GM19324 (cell line): Measurements from ENCODE around the gene TRAPPC4.
"Not testable (repeated sequence)": the region's sequence is repeated elsewhere in the genome, so short reads cannot be mapped to it uniquely, and the experiment has no call there.

Source experiments
- ATAC-seq: cut with Tn5 transposase; IDR thresholded peaks from one replicate; pipeline ENCODE4 v1.9.1; 2021; ENCODE audit warnings: mild to moderate bottlenecking, moderate library complexity; ENCODE audit not compliant: unreplicated experiment, low FRiP score

TRAPPC4 gene

DNA sequence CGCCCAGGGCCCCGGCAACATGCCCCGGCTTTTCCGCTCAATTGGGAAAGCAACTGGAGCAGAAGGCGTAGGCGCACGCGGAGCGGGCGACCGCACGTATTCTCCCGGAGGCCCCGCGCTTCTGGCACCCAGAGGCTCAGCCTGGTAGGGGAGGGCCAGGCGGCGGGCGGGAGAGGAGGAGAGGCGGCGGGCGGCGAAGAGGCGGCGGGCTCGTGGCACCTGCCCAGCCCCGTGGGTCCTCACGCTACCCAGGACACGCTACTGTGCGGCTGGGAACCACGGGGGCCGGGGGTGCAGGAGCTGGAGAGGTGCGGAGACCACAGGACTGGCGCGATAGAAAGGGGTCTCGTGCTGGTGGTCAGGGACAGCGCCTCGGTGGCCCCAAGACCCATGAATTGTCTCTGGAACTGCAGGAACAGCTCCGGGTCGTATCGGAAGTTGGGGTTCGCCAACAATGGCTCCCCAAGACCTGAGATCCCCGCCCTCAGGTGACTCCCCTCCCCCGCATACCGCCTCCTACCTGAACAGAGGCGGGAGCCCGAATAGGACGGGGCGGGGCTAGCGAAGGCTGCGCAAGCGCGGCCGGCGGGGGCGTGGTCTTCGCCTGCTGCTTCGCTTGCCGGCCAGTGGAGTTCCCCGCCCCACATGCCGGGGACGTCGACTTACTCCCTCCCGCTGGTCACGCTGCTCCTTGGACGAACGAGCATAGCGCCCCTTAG lies 11.9 kb downstream of the TRAPPC4 start, which contains the start of gene SLC37A4:
TSS of gene SLC37A4 (minus strand) at position 549 of the 719 bp plus-strand sequence.
- ATAC-seq, result peak; percentile 86

DNA sequence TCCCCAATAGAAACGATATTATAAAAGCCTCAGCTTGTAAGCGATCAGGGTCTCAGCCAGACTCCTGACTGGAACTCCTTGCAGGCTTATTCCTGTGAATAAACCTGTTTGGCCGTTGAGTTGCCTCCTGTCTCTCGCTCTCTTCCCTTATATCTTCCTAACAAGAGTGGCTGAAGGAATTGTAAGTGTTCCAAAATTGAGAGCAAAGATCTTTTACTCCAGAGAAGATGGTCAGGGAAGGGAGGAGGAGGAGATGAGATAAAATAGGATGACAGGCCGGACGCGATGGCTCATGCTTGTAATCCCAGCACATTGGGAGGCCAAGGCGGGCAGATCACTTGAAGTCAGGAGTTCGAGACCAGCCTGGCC lies 13.3 kb downstream of the TRAPPC4 start:
- no peak for ATAC-seq

DNA sequence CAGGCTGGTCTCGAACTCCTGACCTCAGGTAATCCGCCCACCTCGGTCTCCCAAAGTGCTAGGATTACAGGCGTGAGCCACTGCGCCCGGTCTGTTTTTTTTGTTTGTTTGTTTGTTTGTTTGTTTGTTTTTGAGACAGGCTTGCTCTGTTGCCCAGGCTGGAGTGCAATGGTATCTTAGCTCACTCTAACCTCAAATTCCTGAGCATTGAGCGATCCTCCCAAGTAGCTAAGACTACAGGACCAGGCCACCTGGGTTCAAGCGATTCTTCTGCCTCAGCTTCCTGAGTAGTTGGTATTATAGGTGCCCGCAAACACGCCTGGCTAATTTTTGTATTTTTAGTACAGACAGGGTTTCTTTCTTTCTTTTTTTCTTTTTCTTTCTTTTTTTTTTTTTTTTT lies 14.9 kb downstream of the TRAPPC4 start:
- ATAC-seq, result not testable (repeated sequence)

DNA sequence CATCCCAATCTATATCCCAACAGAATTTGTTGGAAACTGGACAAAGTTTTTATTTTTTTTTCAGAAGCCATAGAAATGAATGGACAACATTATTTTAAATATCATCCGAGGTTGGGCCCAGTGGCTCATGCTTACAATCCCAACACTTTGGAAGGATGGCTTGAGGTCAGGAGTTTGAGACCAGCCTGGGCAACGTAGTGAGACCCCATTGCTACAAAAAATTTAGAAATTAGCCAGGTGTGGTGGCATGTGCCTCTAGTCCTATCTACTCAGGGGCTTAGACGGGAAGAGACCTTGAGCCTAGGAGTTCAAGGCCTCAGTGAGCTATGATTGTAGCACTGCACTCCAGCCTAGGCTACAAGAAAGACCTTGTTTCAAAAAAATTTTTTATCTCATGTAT lies 16.2 kb downstream of the TRAPPC4 start:
- ATAC-seq, result no peak

DNA sequence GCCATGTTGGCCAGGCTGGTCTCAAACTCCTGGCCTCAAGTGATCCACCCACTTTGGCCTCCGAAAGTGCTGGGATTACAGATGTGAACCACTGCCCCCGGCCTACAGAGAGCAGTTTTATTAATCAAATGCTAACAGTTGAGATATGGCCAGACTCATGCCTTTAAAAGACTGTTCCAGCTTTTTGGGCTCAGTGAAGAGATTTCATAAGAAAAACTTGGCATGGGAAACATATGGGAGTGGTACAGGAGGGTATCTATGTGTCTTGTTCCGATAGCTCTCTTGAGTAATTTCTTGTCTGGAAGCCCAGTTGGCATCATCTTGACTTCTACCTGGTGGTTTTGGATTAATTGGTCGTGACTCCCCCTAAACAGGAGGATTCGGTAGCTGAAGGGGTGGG lies 20.3 kb downstream of the TRAPPC4 start:
- ATAC-seq, result no peak

DNA sequence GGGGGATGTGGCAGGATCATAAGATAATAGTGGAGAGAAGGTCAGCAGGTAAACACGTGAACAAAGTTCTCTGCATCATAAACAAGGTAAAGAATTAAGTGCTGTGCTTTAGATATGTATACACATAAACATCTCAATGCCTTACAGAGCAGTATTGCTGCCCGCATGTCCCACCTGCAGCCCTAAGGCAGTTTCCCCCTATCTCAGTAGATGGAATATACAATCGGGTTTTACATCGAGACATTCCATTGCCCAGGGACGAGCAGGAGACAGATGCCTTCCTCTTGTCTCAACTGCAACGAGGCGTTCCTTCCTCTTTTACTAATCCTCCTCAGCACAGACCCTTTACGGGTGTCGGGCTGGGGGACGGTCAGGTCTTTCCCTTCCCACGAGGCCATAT lies 20.9 kb downstream of the TRAPPC4 start:
- ATAC-seq, result not testable (repeated sequence)

DNA sequence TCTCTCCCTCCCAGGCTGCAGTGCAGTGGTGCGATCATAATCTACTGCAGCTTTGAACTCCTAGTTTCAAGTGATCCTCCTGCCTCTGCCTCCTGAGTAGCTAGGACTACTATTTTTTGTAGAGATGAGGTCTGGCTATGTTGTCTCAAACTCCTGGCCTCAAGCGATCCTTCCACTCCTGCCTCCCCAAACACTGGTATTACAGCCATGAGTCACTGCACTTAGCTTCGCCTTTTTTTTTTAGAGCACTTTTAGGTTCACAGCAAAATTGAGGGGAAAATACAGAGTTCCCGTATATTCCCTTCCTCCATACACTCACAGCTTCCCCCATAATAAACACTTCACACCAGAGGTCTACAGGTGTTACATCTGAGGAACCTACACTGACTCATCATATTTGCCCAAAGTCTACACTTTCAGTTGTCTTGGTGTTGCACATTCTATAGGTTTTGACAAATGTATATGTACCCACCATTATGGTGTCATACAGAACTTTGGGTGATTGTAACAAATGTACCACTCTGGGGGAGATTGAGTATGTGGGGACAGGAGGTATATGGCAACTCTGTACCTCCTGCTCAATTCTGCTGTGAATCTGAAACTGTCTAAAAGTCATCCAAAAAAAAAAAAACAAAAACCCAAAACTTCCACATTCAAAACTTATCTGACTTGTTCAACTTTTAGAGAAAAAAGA lies 23.4 kb downstream of the TRAPPC4 start:
- ATAC-seq, result no peak

DNA sequence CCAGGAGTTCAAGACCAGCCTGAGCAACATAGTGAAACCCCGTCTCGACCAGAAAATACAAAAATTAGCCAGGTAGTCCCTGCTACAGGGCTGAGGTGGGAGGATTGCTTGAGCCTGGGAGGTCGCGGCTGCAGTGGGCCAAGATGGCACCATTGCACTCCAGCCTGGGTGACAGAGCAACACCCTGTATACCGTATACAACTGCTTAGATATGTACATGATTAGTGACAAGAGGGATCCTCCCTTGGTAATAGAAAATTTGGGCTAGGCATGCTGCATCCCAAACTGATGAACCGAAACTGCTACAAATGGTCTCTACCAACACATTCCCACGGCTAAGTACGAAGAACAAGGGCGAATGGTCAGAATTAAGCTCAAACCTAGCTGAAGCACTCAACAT lies 24.4 kb downstream of the TRAPPC4 start:
- no peak for ATAC-seq

DNA sequence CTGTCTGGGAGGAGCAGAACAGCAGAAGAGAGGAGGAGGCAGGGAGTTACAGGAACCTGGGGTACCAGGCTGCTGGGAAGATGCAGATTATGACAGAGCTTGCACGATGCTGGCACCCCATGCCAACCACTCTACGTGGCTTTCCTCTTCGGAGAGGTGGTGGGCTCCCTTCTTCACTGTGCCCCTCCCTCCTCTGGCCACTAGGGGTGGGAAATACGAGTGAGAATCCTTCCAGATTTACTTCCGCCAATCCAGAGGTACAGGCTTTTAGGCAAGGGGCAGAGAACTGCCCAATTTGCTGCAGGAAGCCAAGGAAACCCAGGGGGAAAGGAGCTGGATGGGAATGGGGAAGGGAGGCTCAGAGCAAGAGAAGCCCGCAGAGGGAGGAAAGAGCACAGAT lies 26.1 kb downstream of the TRAPPC4 start:
- ATAC-seq, result no peak

DNA sequence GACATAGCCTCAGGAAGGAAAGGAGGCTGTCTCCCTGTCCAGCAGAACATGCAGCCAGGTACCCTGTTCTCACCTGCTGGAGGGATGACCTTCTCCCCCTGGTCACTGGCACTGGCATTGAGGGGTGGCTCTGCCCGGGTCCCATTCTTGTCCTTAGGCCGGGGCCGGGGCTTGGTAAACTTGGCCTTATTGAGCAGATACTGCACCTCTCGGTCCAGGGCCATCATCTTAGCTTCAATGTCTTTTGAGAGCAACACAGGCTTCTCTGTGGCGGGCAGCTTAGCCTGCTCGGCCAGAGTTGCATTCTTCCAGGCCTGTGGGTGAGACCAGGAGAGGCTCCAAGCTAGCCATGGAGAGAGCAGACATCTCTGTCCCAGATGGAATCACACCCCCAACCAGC lies 27.9 kb downstream of the TRAPPC4 start:
- ATAC-seq, result no peak

DNA sequence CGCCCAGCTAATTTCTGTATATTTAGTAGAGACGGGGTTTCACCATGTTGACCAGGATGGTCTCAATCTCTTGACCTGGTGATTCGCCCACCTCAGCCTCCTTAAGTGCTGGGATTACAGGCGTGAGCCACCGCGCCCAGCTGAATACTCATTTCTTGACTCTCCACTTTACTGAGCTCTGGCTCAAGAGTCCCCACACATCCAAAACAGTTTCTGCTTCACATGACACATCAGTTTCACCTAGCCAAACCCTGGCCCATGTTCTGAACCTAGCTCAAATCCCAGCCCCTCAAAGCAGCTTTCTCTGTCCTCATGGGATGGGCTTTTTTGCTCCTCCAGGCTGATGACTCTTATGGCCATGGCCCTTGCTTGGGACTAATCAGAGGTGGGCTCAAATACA lies 28.6 kb downstream of the TRAPPC4 start:
- ATAC-seq, result no peak

DNA sequence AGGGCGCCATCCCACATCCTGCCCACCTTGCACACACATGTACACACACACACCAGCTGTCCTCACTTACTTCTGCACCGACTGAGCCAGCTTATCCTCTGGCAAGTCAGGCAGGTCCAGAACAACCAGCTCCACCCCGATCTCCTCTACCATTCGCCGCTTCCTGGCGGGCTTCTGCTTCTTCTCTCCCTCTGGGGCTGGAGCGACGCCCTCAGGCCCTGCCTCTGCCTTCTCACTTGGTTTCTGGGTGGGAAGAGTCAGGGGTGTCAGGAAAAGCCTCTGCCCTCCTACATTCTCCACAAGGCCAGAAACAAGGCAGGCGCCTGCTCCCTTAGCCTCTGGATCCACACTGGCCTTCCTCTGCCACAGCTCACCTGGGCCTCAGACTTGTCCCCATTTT lies 30.1 kb downstream of the TRAPPC4 start:
- no peak for ATAC-seq

DNA sequence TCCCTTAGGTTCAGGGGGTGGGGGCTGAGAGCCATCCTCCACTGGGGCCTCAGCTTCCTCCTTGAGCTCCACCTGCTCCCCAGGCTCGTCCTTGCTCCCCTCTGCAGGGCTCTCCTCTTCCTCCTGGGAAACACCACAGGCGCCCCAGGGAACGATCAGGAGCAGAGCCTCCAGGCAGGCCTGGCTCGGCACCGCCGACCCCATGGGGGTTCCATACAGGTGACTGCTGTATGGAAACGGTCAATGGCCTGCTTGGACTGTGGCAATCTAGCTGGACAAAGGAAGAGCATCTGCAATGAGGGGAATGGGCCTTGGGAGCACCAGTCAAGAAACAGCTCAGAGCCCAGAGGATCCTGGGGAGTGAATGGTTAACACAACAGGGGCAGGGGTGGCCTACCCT lies 30.5 kb downstream of the TRAPPC4 start:
- no peak for ATAC-seq

DNA sequence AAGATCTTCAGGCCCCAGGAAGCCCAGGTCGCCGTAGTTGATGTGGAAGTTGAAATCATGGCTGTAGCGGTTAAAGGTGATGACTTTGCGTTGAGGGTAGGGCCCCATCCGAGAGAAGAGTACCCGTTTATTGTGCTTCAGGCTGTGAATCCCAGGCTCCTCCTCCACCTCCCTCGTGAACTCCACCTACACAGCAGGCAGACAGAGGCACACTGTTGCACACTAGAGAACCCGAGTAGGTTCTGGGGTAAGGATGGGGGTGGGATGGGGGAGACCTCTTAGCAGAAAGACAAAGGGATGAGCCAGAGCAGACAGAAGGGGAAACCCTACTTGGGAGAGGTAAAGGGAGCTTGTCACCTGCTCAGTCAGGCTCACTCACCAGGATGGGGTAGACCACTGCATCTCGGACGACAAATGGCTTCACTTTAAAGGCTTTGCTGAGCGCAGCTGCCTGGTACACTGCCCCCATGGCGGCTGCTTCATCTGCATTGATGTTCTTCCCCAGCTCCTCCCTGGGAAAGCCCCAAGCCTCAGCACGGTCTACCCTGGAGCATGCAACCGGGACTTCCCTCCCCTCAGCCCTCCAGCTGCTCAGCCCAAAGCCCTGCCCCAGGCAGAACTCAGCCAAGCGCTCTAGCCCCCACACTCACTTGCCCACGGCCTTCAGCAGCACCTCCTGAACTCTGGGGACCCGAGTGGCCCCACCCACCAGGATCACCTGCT lies 33.0 kb downstream of the TRAPPC4 start:
- ATAC-seq, result no peak

DNA sequence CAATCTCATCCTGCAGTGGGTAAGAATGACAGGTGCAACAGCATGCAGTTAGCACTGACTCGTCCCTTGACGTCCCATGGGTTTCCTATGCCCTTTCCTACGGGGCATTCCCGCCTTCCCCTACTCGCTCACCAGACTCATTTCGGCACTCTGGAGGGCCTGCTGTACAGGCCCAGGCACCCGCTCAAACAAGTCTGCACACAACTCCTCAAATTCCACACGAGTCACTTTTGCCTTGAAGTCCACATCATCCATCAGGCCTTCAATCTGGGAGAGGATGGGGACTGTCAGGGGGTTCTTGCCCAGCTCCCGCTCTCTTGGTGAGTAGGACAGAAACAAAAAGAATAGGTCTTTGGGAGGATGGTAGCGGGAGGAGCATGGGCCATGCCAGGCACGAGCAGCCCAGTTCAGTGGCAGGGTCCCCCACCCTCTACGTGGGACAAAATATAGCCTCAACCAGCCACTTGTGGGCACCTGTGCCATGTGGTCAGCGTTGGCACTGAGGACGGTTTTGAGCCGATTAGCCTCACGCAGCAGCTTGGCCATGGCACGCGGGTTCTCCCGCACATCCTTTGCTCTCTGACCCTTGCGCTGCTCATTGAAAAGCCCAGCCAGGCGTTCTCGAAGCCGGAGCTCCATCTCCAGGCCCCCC lies 33.7 kb downstream of the TRAPPC4 start:
- no peak for ATAC-seq

DNA sequence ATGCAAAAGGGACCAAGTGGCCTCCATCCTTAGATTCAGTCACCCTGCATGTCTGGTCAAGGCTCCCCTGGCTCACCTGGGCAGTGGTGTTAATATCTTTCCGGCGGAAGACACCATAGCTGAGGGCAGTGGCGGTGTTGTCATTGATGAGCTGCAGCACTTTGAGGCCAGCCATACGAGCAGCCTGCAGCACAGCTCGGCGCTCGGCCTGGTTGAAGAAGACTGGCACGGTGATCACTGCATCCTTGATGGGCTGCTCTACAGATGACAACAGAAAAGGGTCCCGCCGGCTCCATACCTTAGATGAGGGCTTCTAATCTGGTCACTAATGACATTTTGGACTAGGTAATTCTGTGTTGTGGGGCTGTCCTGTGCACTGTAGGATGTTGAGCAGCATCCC lies 35.9 kb downstream of the TRAPPC4 start:
- no peak for ATAC-seq

DNA sequence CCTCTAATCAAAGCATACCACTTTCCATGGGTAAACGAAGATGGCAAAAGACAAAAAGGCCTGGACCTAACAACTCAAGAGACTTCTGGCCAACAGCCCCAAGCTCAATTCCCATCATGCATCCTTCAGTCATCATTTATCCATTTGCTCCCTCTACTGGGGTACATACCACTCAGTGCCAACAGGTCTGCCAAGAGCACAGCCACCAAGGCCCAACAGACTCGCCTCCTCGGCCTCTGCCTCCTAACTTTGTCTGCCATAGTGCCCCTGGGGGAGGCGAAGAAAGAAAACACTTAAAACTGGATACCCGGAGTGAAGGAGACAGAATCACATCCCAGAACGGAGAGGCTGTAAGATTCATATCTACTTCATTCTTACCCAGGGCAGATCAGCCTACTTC lies 37.3 kb downstream of the TRAPPC4 start:
- no peak for ATAC-seq

DNA sequence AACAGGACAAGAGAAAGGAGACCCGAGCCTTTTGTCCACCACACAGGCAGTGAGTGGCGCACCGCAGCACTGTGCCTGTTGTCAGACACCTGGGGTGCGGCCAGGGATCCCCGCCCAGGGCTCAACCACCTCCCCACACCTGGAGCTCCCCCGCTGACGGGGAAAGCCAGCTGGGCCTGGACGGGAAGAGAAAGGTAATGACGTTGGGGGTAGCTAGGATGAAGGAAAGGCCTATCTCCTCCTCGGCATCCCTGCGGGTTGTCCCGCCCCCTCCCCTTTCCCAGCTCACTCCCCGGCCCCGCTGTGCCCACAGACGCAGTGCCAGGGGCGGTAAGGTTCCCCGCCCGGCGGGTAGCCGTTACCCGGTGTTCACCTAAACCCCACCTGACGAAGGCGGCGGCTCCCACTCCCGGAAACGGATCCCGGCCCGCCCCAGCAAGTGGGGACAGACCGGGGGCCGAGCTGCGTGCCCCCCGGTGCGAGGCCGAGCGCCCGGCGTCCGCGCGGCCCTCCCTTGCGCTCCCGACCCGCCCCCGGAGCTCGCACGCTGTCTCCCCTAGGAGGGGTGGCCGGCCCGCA lies 37.9 kb downstream of the TRAPPC4 start:
- ATAC-seq, result peak; percentile 13

DNA sequence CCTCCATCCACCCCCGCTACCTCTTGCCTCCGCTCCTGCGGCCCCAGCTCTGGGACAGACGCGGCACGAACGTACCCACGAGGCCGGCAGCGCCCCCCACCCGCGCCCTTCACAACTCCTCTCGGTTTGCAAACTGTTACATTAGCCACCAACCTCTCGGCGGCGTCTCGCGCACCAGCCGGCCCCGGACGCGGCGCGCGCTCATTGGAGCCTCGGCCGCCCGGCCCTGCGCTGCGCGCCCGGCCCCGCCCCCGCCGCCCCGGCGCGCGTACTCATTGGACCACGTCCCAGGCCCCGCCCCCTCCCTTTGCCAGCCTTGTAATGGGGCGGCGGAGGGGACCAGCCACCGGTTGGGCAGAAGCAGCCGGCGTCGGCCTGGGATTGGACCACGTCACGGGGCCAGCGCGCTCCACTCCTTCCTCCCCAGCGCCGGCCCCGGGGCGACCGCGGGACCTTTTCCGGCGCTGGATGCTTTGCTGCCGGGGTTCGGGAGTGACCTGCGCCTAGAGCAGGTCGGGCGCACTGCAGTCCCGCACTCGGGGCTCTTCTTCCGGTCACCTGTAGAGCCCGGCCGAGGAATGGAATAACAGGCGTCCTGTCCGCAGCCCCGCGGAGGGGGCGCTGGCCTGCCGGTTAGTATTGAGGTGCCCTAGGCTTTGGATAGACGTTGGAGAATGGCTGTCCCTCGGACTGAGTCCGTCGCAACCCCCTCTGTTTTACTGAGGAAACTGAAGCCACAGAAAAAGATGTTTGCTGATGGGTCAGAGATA lies 38.6 kb downstream of the TRAPPC4 start, which contains the start of gene HYOU1:
TSS of gene HYOU1 (minus strand) at position 206 of the 770 bp plus-strand sequence. CDS start 1,045 bp downstream, outside the sequence.
- ATAC-seq, result peak; percentile 96

DNA sequence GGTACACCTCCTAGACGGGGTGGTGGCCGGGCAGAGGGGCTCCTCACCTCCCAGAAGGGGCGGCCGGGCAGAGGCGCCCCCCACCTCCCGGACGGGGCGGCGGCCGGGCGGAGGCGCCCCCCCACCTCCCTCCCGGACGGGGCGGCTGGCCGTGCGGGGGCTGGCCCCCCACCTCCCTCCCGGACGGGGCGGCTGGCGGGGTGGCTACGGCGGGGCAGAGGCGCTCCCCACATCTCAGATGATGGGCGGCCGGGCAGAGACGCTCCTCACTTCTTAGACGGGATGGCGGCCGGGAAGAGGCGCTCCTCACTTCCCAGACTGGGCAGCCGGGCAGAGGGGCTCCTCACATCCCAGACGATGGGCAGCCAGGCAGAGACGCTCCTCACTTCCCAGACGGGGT lies 40.6 kb downstream of the TRAPPC4 start:
- ATAC-seq, result not testable (repeated sequence)
